ENCODE measurements around the gene NEDD9.

Gene NEDD9

DNA sequence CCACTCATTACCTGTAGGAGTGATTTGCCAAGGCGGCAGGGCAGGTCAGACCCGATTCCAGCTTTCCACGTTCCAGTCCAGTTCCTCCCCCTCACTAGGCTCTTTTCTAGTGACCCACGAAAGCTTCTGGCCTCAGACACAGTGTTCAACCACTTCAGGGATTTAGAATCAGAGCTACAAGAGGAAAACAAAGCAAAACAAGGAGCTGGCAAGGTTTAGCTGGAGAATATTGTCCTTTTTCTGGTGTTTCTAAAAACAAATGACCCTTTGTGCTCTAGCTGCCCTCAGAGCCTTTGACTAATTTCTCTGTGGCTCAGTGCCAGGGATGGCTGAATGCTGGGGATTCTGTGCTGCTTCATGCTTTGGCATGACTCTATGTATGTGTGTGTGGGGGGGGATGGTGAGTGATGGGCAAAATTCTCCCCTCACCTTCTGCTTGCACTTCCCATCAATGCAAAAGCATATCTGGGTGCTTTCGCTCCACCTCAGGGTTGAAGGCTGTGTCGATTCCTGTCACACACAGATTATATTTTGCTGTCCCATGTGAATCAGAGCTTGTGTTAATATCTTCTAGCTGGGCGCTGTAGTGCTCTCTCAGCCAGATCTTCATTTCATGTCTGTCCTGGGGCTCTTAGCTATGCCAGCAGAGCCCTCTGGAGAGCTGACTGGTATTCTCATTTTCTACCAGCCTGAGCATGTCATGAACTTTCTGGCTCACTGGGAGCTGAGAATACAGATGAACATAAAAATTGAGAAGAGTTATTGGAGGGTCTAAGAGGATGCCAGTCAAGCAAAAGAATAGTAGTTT, 19.3 kb upstream of the NEDD9 start:
- Histone ChIP-seq H3K36me3 (replicated peaks; ENCODE audit: low read depth, low read length) (peaks cover 36% of the 10 kb centered on the region), H3K4me1 (ENCODE audit: low read length) (no peaks in the 10 kb centered on the region), H3K9me3 (ENCODE audit: insufficient read depth, low read length) (no peaks in the 10 kb centered on the region), H4K20me1 (ENCODE audit: insufficient read depth, low read length) (no peaks in the 10 kb centered on the region), H3K4me2 (ENCODE audit: low read length) (no peak overlapping the region), H2AFZ (ENCODE audit: low read depth, low read length) (no peak overlapping the region), H3K27me3 (ENCODE audit: low read depth, low read length) (no peaks in the 10 kb centered on the region), H3K9ac (ENCODE audit: low read length) (no peak overlapping the region), H3K79me2 (ENCODE audit: low read length) (no peaks in the 10 kb centered on the region), H3K27ac (ENCODE audit: low read length) (no peak overlapping the region), H3K4me3 (ENCODE audit: low read length) (no peak overlapping the region)
- TF ChIP-seq EZH2phosphoT487 (IDR thresholded peaks at IDR 0.05; ENCODE audit: low read depth) = no peak
- TF ChIP-seq, protein P1, sequence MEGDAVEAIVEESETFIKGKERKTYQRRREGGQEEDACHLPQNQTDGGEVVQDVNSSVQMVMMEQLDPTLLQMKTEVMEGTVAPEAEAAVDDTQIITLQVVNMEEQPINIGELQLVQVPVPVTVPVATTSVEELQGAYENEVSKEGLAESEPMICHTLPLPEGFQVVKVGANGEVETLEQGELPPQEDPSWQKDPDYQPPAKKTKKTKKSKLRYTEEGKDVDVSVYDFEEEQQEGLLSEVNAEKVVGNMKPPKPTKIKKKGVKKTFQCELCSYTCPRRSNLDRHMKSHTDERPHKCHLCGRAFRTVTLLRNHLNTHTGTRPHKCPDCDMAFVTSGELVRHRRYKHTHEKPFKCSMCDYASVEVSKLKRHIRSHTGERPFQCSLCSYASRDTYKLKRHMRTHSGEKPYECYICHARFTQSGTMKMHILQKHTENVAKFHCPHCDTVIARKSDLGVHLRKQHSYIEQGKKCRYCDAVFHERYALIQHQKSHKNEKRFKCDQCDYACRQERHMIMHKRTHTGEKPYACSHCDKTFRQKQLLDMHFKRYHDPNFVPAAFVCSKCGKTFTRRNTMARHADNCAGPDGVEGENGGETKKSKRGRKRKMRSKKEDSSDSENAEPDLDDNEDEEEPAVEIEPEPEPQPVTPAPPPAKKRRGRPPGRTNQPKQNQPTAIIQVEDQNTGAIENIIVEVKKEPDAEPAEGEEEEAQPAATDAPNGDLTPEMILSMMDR (IDR thresholded peaks at IDR 0.05; ENCODE audit: low read depth, low read length) = no peak

DNA sequence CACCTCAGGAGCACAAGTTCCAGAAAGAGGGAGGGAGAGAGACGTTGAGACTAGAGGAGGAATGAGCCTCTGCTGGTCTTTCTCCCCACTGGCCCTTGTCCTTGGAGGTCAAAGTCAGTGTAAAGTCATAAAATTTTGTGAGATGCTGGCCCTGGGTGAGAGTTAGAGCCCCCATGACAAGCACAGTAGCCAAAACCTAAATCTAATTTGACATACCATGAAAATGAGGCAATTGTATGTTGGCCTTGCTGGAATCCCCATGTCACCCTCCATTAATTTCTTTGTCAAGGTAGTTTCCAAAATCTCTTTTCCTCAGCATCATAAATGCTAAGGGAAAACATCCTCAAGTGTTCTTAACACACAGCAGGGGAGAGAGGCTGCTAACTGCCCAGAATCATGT, 17.6 kb upstream of the NEDD9 start:
- Histone ChIP-seq H3K9ac (ENCODE audit: low read length) (no peak overlapping the region), H2AFZ (ENCODE audit: low read depth, low read length) (no peak overlapping the region), H4K20me1 (ENCODE audit: insufficient read depth, low read length) (no peaks in the 10 kb centered on the region), H3K4me2 (ENCODE audit: low read length) (no peak overlapping the region), H3K36me3 (replicated peaks; ENCODE audit: low read depth, low read length) (peaks cover 36% of the 10 kb centered on the region), H3K4me1 (ENCODE audit: low read length) (no peaks in the 10 kb centered on the region), H3K27me3 (ENCODE audit: low read depth, low read length) (no peaks in the 10 kb centered on the region), H3K79me2 (ENCODE audit: low read length) (no peaks in the 10 kb centered on the region), H3K4me3 (ENCODE audit: low read length) (no peak overlapping the region), H3K27ac (ENCODE audit: low read length) (no peak overlapping the region), H3K9me3 (ENCODE audit: insufficient read depth, low read length) (no peaks in the 10 kb centered on the region)
- TF ChIP-seq, protein P1 (IDR thresholded peaks at IDR 0.05; ENCODE audit: low read depth, low read length) = no peak
- no peak for TF ChIP-seq EZH2phosphoT487 (IDR thresholded peaks at IDR 0.05; ENCODE audit: low read depth)

DNA sequence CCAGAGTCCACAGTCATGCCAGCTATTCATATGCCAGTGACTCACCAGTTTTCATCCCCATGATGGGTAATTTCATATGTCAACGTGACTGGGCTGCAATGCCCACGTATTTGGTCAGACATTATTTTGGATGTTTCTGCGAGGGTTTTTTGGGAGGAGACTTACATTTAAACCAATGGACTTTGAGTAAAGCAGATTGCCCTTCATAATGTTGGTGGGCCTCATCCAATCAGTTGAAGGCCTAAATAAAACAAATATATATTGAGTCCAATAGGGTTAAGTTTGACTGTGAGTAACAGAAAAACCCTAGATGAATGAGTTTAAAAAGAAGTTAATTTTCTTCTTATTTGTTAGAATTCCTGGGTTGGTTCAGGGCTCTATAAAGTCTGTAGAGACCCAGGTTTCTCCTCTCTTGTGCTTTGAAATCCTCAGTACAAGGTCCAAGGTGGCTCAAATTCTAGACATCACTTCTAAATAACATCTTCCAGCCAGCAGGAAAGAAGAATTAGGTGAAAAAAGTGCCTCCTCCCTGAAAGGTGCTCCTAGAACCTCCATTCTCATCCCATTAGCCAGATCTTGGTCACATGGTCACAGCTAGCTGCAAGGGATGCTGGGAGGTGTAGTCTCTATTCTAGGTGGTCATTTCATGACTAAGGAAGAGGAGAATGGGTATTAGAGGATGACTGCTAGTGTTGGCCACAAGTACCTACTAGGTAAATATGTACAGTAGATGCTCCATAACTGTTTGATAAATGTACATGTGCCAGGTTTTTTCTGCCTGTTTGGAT, 16.7 kb upstream of the NEDD9 start:
- Histone ChIP-seq H3K4me2 (ENCODE audit: low read length) (no peak overlapping the region), H2AFZ (ENCODE audit: low read depth, low read length) (no peak overlapping the region), H3K36me3 (replicated peaks; ENCODE audit: low read depth, low read length) (peaks cover 38% of the 10 kb centered on the region), H3K27me3 (ENCODE audit: low read depth, low read length) (no peaks in the 10 kb centered on the region), H3K9ac (ENCODE audit: low read length) (no peak overlapping the region), H3K27ac (ENCODE audit: low read length) (no peak overlapping the region), H3K4me1 (ENCODE audit: low read length) (peaks cover 6% of the 10 kb centered on the region; the same call in 1 of the 2 replicates), H3K79me2 (ENCODE audit: low read length) (no peaks in the 10 kb centered on the region), H3K4me3 (ENCODE audit: low read length) (no peak overlapping the region), H4K20me1 (ENCODE audit: insufficient read depth, low read length) (peaks cover 2% of the 10 kb centered on the region), H3K9me3 (ENCODE audit: insufficient read depth, low read length) (no peaks in the 10 kb centered on the region)
- TF ChIP-seq EZH2phosphoT487 (IDR thresholded peaks at IDR 0.05; ENCODE audit: low read depth) = no peak
- TF ChIP-seq, protein P1 (IDR thresholded peaks at IDR 0.05; ENCODE audit: low read depth, low read length) = no peak

DNA sequence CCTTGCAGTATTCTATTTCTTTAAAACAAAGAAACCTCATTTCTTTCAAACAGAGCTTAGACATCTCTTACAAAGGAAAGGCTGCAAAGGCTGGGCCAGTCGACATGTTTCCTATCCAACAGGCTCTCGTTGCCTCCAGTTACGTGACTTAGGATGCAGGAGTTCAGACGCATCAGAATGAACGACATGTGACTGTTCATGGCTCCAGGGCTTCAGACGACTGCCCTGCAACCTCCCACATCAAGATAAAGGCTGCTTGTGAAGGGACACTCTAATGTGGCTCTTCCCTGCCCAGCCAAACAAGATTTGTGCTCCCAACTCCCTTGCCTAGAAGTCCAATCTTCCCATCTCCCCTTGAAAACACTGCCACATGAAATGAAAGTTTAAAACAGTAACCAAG, 14.3 kb upstream of the NEDD9 start:
- peaks cover 45% of the 10 kb centered on the region for H3K36me3 ChIP-seq (replicated peaks; ENCODE audit: low read depth, low read length)
- no peaks in the 10 kb centered on the region for H3K27me3 ChIP-seq (ENCODE audit: low read depth, low read length)
- no peak overlapping the region for H3K27ac ChIP-seq (ENCODE audit: low read length)
- no peak overlapping the region for H3K4me3 ChIP-seq (ENCODE audit: low read length)
- no peaks in the 10 kb centered on the region for H3K79me2 ChIP-seq (ENCODE audit: low read length)
- peaks cover 6% of the 10 kb centered on the region; the same call in 1 of the 2 replicates for H3K4me1 ChIP-seq (ENCODE audit: low read length)
- H3K4me2 ChIP-seq (ENCODE audit: low read length) = no peak overlapping the region
- TF ChIP-seq EZH2phosphoT487 (IDR thresholded peaks at IDR 0.05; ENCODE audit: low read depth) = no peak
- TF ChIP-seq, protein P1 (IDR thresholded peaks at IDR 0.05; ENCODE audit: low read depth, low read length) = no peak
- no peak overlapping the region for H3K9ac ChIP-seq (ENCODE audit: low read length)
- H4K20me1 ChIP-seq (ENCODE audit: insufficient read depth, low read length) = peaks cover 5% of the 10 kb centered on the region
- no peaks in the 10 kb centered on the region for H3K9me3 ChIP-seq (ENCODE audit: insufficient read depth, low read length)
- H2AFZ ChIP-seq (ENCODE audit: low read depth, low read length) = no peak overlapping the region
